GM19240 (cell line): Measurements from ENCODE around the gene PRELP.
"Not testable (repeated sequence)": the region's sequence is repeated elsewhere in the genome, so short reads cannot be mapped to it uniquely, and the experiment has no call there.

ENCODE experiments used
- DNase-seq: peaks from one replicate; pipeline ENCODE4 v3.0.0; 2011; ENCODE audit warnings: low spot score; ENCODE audit not compliant: insufficient read length

The PRELP gene

GRCh38 chr1:203453616-203454015 is 22.0 kb upstream of the PRELP start:
- DNase-seq: no peak

- no peak for DNase-seq
These were observed 20.6 kb upstream of the PRELP start for GRCh38 chr1:203454986-203455471.

GRCh38 chr1:203455706-203456105 is 19.9 kb upstream of the PRELP start:
- DNase-seq: no peak

- no peak for DNase-seq
These were observed 19.0 kb upstream of the PRELP start for GRCh38 chr1:203456577-203456976.

- no peak for DNase-seq
These were observed 17.5 kb upstream of the PRELP start for GRCh38 chr1:203458078-203458477.

GRCh38 chr1:203459671-203460201 is 15.9 kb upstream of the PRELP start:
- no peak for DNase-seq

- DNase-seq: no peak
These were observed 13.9 kb upstream of the PRELP start for GRCh38 chr1:203461717-203462116.

- DNase-seq: no peak
These were observed 13.5 kb upstream of the PRELP start for GRCh38 chr1:203462143-203462542.

GRCh38 chr1:203462878-203463277 is 12.7 kb upstream of the PRELP start:
- no peak for DNase-seq

GRCh38 chr1:203463469-203464062 is 12.0 kb upstream of the PRELP start:
- no peak for DNase-seq

- DNase-seq: no peak
These were observed 11.4 kb upstream of the PRELP start for GRCh38 chr1:203464226-203464625.

- DNase-seq: no peak
These were observed 10.9 kb upstream of the PRELP start for GRCh38 chr1:203464743-203465142.

- DNase-seq: no peak
These were observed 10.3 kb upstream of the PRELP start for GRCh38 chr1:203465146-203465798.

GRCh38 chr1:203465948-203466347 is 9.7 kb upstream of the PRELP start:
- no peak for DNase-seq

GRCh38 chr1:203466906-203467549 is 8.6 kb upstream of the PRELP start:
- DNase-seq: not testable (repeated sequence)

- no peak for DNase-seq
These were observed 8.1 kb upstream of the PRELP start for GRCh38 chr1:203467550-203467921.

- no peak for DNase-seq
These were observed 7.3 kb upstream of the PRELP start for GRCh38 chr1:203468326-203468725.

- DNase-seq: no peak
These were observed 5.4 kb upstream of the PRELP start for GRCh38 chr1:203470240-203470639.

- DNase-seq: no peak
These were observed 3.8 kb upstream of the PRELP start for GRCh38 chr1:203471841-203472240.

- no peak for DNase-seq
These were observed 2.3 kb upstream of the PRELP start for GRCh38 chr1:203473281-203473680.

- DNase-seq: no peak
These were observed 1.8 kb upstream of the PRELP start for GRCh38 chr1:203473781-203474305.

- DNase-seq: no peak
These were observed 709 bp downstream of the PRELP start for GRCh38 chr1:203476216-203476814.
